Endothelial cell of hepatic sinusoid (primary cell): ENCODE measurements around the gene APC2.
"Not testable (repeated sequence)": the region's sequence is repeated elsewhere in the genome, so short reads cannot be mapped to it uniquely, and the experiment has no call there.

Experiments
- in situ Hi-C: cut with HindIII; loops from 2 replicates; pipeline ENCODE4 v1.10.0; 2017; ENCODE audit warnings: low sequenced_read_pairs

The APC2 gene

DNA sequence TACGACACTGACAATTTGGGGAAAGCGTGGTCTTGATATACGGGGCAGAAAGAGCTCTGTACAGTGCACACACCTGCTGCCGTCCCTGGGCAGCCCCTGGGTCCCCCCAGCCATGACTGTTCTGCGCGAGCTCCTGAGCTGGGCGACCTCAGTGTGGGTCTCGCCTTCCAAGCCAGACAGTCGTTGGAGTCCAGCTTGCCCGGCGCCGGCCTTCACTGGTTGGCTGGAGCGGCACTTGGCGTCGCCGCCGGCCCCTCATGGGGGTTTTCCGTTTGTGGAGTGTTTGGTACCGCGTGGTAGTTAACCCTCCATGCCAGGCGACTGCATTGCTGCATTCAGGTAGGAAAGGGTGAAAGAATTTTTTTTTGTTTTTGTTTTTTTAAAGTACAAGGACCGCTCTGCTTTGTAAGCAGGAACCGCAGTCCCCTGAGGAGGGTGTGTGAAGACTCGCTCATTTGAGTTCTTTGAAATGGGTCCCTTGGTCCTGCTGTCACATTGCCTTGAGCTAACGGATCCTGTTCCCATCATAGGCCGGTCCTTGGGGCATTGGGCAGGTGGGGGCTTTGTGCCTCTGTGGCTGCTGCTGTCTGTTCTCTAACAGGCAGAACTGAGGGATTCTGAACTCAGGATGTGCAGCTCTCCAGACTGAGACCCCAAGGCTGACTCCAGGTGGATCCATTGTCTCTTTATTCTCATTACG lies 22.6 kb upstream of the APC2 start:
- in situ Hi-C loops, result no loop called here

GRCh38 chr19:1428738-1429391 lies 21.1 kb upstream of the APC2 start:
- in situ Hi-C loops, result no loop called here

DNA sequence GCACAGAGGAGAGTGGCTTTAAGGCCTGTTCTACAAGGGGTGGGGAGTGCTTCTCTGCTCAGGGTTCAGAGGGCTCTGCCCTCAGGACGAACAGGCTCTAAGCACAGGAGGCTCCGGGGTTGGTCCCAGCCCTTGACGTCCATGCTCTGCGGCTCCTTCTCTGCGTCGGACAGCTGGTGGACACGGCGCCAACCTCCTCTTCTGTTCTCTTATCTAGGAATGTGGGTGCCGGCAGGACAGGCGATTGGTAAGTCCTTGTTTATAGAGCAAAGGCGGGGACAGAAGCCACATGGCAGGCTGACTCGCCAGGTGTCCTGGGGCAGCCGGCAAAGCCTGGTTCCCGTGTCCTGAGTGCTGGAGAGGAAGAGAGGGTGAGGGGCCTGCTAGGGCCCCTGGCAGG lies 20.2 kb upstream of the APC2 start:
- in situ Hi-C loops, result no loop called here

DNA sequence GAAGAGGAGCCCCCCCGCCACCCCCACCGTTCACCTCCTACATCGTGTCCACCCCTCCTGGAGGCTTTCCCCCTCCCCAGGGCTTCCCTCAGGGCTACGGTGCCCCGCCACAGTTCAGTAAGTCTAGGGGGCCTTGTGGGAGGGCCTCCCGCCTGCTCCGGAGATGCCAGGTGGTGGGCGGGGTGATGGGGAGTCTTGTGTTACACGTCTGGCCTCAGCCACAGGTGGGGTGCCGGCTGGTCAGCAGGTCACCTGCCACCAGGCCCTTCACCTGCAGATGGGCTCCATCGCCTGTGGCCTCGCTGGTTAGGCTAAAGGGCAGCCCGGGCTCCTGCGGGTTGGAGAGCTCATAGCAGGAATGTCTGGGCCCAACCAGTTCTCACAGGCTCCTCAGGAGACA lies 19.7 kb upstream of the APC2 start:
- in situ Hi-C loops, result no loop called here

DNA sequence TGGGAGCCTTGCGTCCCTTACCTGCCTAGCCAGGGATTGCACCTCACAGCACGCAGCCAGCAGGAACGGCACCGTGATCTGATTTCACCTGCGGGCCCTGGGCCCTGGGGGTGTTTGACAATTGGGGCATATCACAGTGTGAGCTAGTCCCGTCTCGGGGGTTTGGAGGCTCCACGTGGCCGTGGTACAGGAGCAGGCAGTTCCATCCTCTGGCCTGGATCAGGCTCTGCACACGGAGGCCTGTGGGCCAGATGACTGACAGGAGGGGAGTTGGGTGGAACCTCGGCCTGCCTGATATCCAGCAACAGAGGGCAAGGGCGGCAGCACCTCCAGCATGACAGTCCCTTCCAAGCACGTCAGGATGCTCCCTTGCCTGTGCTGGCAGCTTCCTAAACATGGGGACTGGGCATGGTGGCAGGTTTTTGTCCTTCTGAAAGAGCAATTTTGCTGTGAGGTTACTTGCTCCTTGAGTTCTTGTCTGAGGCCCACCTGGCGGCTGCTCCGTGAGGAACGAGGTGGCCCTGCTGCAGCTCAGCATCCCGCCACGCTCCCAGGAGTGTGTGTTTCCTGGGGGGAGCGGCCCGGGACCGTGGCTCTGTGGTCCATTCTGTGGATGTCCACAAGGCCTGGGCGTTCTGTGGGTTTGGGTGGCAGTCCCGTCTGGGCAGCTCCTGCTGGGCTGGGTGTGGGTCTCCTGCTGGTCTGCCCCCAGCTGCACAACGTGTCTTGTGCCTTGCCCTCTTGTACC lies 18.0 kb upstream of the APC2 start:
- in situ Hi-C loops, result no loop called here

DNA sequence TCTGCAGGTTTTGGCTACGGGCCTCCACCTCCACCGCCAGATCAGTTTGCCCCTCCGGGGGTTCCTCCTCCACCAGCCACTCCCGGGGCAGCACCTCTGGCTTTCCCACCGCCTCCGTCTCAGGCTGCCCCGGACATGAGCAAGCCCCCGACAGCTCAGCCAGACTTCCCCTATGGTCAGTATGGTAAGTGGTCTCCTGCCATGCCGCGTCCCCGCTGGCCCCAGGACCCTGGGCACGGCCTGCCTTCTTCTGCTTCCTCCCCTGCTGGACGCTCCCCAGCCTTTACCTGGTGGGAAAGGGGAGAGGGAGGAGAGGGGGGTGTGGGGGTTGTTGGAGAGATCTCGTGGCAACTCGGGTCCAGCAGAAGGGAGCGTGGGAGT lies 17.4 kb upstream of the APC2 start:
- in situ Hi-C loops, result no loop called here

DNA sequence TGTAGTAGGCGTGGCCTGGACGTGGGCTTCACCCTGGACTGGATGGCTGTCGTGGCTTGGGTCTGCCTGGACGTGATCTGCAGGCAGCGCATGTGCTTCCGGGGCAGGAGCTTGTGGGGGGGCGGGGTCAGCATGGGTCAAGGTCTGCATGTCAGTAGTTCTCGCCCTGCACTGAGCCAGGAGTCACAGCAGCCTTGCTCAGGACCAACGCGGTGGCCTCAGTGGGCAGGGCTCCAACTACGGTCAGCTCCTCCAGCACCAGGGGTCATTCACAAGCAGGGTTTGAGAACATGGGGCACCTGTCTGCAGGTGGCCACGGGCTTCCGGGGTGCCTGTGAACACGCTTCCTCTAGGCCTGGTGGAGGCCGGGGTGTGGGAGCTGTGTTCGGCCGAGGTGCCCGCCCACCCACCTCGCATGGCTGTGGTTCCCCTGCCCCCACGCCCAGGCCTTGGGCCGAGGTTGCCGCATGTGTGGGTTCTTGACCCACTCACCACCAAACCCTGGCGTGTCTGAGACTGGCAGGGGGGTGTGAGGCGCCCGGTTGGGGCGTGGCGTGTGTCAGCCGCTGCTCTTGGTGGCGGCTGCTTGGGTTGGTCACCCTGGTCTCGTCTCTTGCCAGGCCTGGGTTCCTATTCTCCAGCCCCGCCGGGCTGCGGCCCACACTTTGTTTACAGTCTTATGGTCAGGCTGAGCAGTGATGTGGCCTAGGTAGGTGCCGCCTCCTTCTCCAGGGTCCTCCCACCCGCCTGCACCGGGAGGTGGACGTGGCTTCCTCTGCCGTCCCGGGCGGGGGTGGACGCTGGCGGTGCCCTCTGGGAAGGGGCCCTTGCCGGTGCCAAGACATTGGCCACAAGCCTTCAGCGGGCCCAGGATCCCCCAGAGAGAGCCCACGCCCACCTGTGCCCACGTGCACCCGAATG lies 16.5 kb upstream of the APC2 start:
- in situ Hi-C loops, result no loop called here

DNA sequence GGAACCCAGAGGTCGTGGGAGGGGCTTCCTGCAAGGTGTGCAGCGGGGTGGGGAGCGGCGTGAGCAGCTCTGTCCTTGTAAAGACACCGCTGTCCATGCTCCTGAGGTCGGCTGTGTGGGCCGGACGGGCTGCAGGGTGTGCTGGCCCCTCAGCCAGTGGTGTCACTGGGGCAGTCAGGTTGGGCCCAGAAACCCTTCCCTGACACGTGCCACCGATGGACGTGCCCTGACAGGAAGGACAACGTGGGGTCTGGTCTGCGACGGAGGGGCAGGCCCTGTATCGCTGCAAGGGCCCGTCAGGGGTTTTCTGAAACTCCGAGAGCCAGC lies 15.9 kb upstream of the APC2 start:
- in situ Hi-C loops, result no loop called here

DNA sequence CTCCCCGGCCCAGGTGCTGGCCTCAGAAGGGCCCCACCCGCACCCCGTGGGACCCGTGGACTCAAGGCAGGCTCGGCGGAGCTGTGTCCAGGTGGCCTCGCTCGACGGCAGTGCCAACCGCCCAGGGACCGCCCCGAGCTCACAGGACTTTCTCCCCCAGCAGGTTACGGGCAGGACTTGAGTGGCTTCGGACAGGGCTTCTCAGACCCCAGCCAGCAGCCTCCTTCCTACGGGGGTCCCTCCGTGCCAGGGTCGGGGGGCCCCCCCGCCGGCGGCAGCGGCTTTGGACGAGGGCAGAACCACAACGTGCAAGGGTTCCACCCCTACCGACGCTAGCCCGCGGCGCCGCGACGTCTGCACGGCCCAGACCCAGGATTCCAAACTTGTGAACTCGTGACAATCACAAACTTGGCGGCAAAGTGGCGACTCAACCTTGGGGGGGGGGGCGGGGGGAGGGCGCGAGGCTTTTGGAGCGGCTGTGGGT lies 15.3 kb upstream of the APC2 start:
- in situ Hi-C loops, result no loop called here

DNA sequence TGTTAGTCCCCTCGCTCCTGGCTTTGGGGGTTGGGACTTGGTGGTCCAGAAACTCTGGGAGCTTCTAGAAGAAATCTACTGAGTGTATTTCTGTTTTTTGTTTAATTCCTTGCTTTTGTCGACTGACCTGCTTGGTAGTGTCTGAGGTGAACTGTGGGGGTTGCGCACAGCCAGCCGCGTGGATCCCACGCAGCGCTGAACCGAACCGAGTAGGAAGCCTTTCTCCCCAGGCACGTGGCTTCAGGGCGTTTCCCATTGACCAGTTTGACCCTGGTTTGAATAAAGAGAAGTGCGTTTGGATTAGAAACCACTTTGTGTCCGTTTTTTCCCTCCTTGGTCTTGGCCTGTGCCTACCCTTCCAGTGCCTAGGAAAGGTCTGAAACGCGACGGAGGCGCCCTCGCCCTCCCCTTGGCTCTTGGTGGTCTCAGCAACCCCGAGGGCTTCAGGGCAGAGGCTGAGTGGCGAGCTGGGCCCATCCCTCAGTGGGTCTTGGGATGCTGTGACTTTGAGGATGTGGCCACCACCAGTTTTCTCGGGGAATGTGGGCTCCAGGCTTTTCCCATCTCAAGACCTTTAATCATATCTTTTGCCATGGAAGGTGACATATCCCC lies 14.4 kb upstream of the APC2 start:
- in situ Hi-C loops, result no loop called here

- in situ Hi-C loops, result no loop called here
Observed at GRCh38 chr19:1437609-1438008, 12.3 kb upstream of the APC2 start.

- in situ Hi-C loops, result no loop called here
Observed at GRCh38 chr19:1438035-1438932, 11.6 kb upstream of the APC2 start, which contains the start of gene RPS15. Gene RPS15, plus strand, starts transcription at chr19:1438396. Its CDS starts 30 bp downstream, at chr19:1438426.

DNA sequence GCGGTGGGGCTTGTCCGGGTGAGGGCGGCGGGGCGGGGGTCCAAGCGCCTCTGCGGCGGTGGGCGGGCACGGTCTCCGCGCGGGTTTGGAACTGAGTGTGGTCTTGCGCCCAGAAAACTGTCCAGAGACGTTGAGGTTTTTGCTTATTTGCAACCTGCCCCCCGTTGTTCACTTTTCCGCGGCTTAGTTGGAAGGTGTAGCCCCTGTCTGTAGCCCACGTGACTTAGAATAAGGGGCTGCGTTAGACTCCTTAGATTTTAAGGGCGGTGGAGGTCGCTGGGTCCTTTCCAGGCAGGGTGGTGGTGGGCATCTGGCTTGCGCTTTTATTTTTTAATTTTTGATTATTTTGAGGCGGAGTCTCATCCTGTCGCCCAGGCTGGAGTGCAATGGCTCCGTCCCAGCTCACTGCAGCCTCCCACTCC lies 11.0 kb upstream of the APC2 start:
- in situ Hi-C loops, result no loop called here

- in situ Hi-C loops, result not testable (repeated sequence)
Observed at GRCh38 chr19:1439525-1440417, 10.2 kb upstream of the APC2 start.

GRCh38 chr19:1440418-1440801 lies 9.5 kb upstream of the APC2 start:
- in situ Hi-C loops, result no loop called here

DNA sequence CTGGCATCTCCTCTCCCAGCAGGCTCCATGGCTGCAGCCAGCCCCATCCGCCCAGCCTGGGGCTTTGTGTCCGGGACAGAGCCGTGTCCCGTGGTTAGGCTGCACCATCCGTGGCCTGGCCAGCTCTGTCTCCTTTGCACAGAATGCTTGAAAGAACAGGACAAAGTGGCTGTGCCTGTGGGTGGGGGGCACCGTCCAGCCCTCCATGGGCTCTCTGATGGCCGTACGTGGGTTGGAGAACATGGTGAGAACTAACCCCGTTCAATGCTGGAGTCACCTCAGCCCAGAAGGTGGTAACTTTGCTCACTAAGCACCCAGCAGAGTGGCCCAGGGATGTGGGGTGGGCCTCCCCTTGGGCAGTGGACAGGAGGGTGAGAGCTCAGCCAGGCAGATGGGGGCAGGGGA lies 8.9 kb upstream of the APC2 start:
- in situ Hi-C loops, result no loop called here

GRCh38 chr19:1441677-1442438 lies 8.1 kb upstream of the APC2 start:
- in situ Hi-C loops, result no loop called here
